Measurements from ENCODE around the gene LZTR1.

The LZTR1 gene

GRCh38 chr22:20965104-20965887, 16.8 kb upstream of the LZTR1 start:
- Histone ChIP-seq H3K79me1 (ENCODE audit: low read depth, low read length) (peaks cover 3% of the 10 kb centered on the region), H2BK120ac (ENCODE audit: low read depth, low read length) (no peak overlapping the region), H3K27me3 (ENCODE audit: control insufficient read depth in 3 of 3, insufficient read depth in 3 of 3, low read depth in 1 of 3, low read length in 3 of 3) (peaks cover 0 to 50% (median 0%) of the 10 kb centered on the region in 3 experiments), H3K4me3 (ENCODE audit: low read length in 2 of 2) (peak overlapping the region in 1 of 2 donors; percentile 71), H3K9me3 (replicated peaks in 1 of 2; ENCODE audit: control insufficient read depth in 2 of 2, insufficient read depth in 1 of 2, low read depth in 1 of 2, low read length in 2 of 2) (no peaks in the 10 kb centered on the region), H3K27ac (replicated peaks; ENCODE audit: low read length) (no peak overlapping the region), H4K91ac (ENCODE audit: low read depth, low read length, poor library complexity) (no peak overlapping the region), H2BK12ac (ENCODE audit: low read length) (peak overlapping the region; percentile 59), H3K4ac (ENCODE audit: low read length) (no peak overlapping the region), H3K18ac (ENCODE audit: low read length) (peak overlapping the region; percentile 95), H3K4me1 (ENCODE audit: control insufficient read depth in 2 of 2, insufficient read depth in 1 of 2, low read depth in 1 of 2, low read length in 2 of 2) (peaks cover 18 to 22% of the 10 kb centered on the region in 2 donors), H2AK5ac (ENCODE audit: low read depth, low read length) (peak overlapping the region; percentile 89), H2AFZ (ENCODE audit: low read length) (peak overlapping the region; percentile 94), H2BK15ac (ENCODE audit: low read length) (peak overlapping the region; percentile 82), H3K4me2 (ENCODE audit: insufficient read depth, low read length, poor library complexity, severe bottlenecking) (peak overlapping the region; percentile 70), H3K23ac (ENCODE audit: low read depth, low read length, poor library complexity) (peak overlapping the region; percentile 11), H4K8ac (ENCODE audit: low read depth, low read length) (no peak overlapping the region), H2BK5ac (ENCODE audit: low read length) (no peak overlapping the region), H3K14ac (ENCODE audit: low read length) (no peak overlapping the region), H3K9ac (ENCODE audit: low read depth, low read length, poor library complexity) (peak overlapping the region; percentile 2), H3K36me3 (replicated peaks in 1 of 2; ENCODE audit: control insufficient read depth in 2 of 2, insufficient read depth in 2 of 2, low read length in 2 of 2) (no peaks in the 10 kb centered on the region)
- no CpG with 5 or more reads among the region's 65 CpGs for WGBS, 2 donors (ENCODE audit: extremely low coverage in 2 of 2, insufficient read length in 2 of 2, insufficient replicate concordance in 1 of 2)
- no peak for DNase-seq (ENCODE audit: low spot score)

- Histone ChIP-seq H3K9me3 (replicated peaks in 1 of 2; ENCODE audit: control insufficient read depth in 2 of 2, insufficient read depth in 1 of 2, low read depth in 1 of 2, low read length in 2 of 2) (no peaks in the 10 kb centered on the region), H3K14ac (ENCODE audit: low read length) (no peak overlapping the region), H3K36me3 (replicated peaks in 1 of 2; ENCODE audit: control insufficient read depth in 2 of 2, insufficient read depth in 2 of 2, low read length in 2 of 2) (no peaks in the 10 kb centered on the region), H4K8ac (ENCODE audit: low read depth, low read length) (no peak overlapping the region), H3K27me3 (ENCODE audit: control insufficient read depth in 3 of 3, insufficient read depth in 3 of 3, low read depth in 1 of 3, low read length in 3 of 3) (peaks cover 0 to 50% (median 0%) of the 10 kb centered on the region in 3 experiments), H3K4me2 (ENCODE audit: insufficient read depth, low read length, poor library complexity, severe bottlenecking) (no peak overlapping the region), H4K91ac (ENCODE audit: low read depth, low read length, poor library complexity) (no peak overlapping the region), H3K4ac (ENCODE audit: low read length) (no peak overlapping the region), H3K9ac (ENCODE audit: low read depth, low read length, poor library complexity) (no peak overlapping the region), H3K4me3 (ENCODE audit: low read length in 2 of 2) (no peak overlapping the region), H2BK15ac (ENCODE audit: low read length) (peak overlapping the region; percentile 82), H2BK120ac (ENCODE audit: low read depth, low read length) (peak overlapping the region; percentile 64), H3K18ac (ENCODE audit: low read length) (peak overlapping the region; percentile 76), H3K23ac (ENCODE audit: low read depth, low read length, poor library complexity) (peak overlapping the region; percentile 60), H3K27ac (replicated peaks; ENCODE audit: low read length) (no peak overlapping the region), H3K4me1 (ENCODE audit: control insufficient read depth in 2 of 2, insufficient read depth in 1 of 2, low read depth in 1 of 2, low read length in 2 of 2) (peaks cover 20 to 27% of the 10 kb centered on the region in 2 donors), H2BK12ac (ENCODE audit: low read length) (peak overlapping the region; percentile 33), H3K79me1 (ENCODE audit: low read depth, low read length) (peaks cover 3% of the 10 kb centered on the region), H2AK5ac (ENCODE audit: low read depth, low read length) (peak overlapping the region; percentile 89), H2BK5ac (ENCODE audit: low read length) (peak overlapping the region; percentile 56), H2AFZ (ENCODE audit: low read length) (no peak overlapping the region)
- DNase-seq (ENCODE audit: low spot score), result no peak
- WGBS, 2 donors (ENCODE audit: extremely low coverage in 2 of 2, insufficient read length in 2 of 2, insufficient replicate concordance in 1 of 2), result no CpG with 5 or more reads among the region's 13 CpGs
Observed at GRCh38 chr22:20965888-20966855, 15.9 kb upstream of the LZTR1 start.

GRCh38 chr22:20966883-20967696, 15.0 kb upstream of the LZTR1 start, which contains the start of gene AIFM3:
Gene AIFM3, plus strand, starts transcription at chr22:20967255. Its CDS starts 690 bp downstream, at chr22:20967945.
- no peak within 1 kb of the TSS for H4K8ac ChIP-seq (ENCODE audit: low read depth, low read length)
- peak within 1 kb of the TSS; percentile 86 for H2BK15ac ChIP-seq (ENCODE audit: low read length)
- H2BK120ac ChIP-seq (ENCODE audit: low read depth, low read length), result peak within 1 kb of the TSS; percentile 88
- peak within 1 kb of the TSS; percentile 78 for H3K9ac ChIP-seq (ENCODE audit: low read depth, low read length, poor library complexity)
- DNase-seq (ENCODE audit: low spot score), result no peak
- no peak within 1 kb of the TSS for H4K91ac ChIP-seq (ENCODE audit: low read depth, low read length, poor library complexity)
- peak within 1 kb of the TSS; percentile 95 for H2AK5ac ChIP-seq (ENCODE audit: low read depth, low read length)
- H3K4me2 ChIP-seq (ENCODE audit: insufficient read depth, low read length, poor library complexity, severe bottlenecking), result no peak within 1 kb of the TSS
- WGBS, 2 donors (ENCODE audit: extremely low coverage in 2 of 2, insufficient read length in 2 of 2, insufficient replicate concordance in 1 of 2), result no CpG with 5 or more reads among the region's 22 CpGs
- H3K36me3 ChIP-seq (replicated peaks in 1 of 2; ENCODE audit: control insufficient read depth in 2 of 2, insufficient read depth in 2 of 2, low read length in 2 of 2), result no peaks in the 10 kb centered on the region
- H3K79me1 ChIP-seq (ENCODE audit: low read depth, low read length), result peaks cover 3% of the 10 kb centered on the region
- peak within 1 kb of the TSS; percentile 70 for H3K4ac ChIP-seq (ENCODE audit: low read length)
- peak within 1 kb of the TSS; percentile 52 for H2AFZ ChIP-seq (ENCODE audit: low read length)
- H3K14ac ChIP-seq (ENCODE audit: low read length), result no peak within 1 kb of the TSS
- H3K4me3 ChIP-seq (ENCODE audit: low read length in 2 of 2), result no peak within 1 kb of the TSS
- peak within 1 kb of the TSS; percentile 69 for H3K23ac ChIP-seq (ENCODE audit: low read depth, low read length, poor library complexity)
- peak within 1 kb of the TSS; percentile 95 for H2BK12ac ChIP-seq (ENCODE audit: low read length)
- H3K18ac ChIP-seq (ENCODE audit: low read length), result peak within 1 kb of the TSS; percentile 95
- H3K27me3 ChIP-seq (ENCODE audit: control insufficient read depth in 3 of 3, insufficient read depth in 3 of 3, low read depth in 1 of 3, low read length in 3 of 3), result peaks cover 0 to 50% (median 0%) of the 10 kb centered on the region in 3 experiments
- H2BK5ac ChIP-seq (ENCODE audit: low read length), result peak within 1 kb of the TSS; percentile 56
- peaks cover 28 to 35% of the 10 kb centered on the region in 2 donors for H3K4me1 ChIP-seq (ENCODE audit: control insufficient read depth in 2 of 2, insufficient read depth in 1 of 2, low read depth in 1 of 2, low read length in 2 of 2)
- H3K9me3 ChIP-seq (replicated peaks in 1 of 2; ENCODE audit: control insufficient read depth in 2 of 2, insufficient read depth in 1 of 2, low read depth in 1 of 2, low read length in 2 of 2), result no peaks in the 10 kb centered on the region
- H3K27ac ChIP-seq (replicated peaks; ENCODE audit: low read length), result peak within 1 kb of the TSS; percentile 46
